Measurements from ENCODE around the gene PCSK9.

The PCSK9 gene

DNA sequence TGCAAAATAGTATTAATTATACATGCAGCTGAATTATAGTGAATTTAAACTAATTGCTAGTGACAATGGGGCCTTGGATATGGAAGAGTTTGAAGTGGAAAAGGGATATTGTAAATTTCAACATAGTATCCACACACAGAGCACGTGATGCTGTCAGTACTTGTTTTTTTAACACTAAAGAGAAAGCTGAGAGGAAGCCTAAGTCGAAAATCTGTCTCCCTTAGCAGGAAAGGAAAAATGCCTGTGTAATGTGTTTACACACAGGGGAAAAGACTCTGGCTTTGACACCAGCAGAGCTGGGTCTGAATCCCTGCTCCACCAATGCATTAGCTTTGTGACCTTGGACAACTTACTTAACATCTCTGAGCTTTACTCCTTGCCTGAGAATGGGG is 42.6 kb downstream of the PCSK9 start:
- H3K27ac ChIP-seq: no peak overlapping the region
- TF ChIP-seq, protein P1, sequence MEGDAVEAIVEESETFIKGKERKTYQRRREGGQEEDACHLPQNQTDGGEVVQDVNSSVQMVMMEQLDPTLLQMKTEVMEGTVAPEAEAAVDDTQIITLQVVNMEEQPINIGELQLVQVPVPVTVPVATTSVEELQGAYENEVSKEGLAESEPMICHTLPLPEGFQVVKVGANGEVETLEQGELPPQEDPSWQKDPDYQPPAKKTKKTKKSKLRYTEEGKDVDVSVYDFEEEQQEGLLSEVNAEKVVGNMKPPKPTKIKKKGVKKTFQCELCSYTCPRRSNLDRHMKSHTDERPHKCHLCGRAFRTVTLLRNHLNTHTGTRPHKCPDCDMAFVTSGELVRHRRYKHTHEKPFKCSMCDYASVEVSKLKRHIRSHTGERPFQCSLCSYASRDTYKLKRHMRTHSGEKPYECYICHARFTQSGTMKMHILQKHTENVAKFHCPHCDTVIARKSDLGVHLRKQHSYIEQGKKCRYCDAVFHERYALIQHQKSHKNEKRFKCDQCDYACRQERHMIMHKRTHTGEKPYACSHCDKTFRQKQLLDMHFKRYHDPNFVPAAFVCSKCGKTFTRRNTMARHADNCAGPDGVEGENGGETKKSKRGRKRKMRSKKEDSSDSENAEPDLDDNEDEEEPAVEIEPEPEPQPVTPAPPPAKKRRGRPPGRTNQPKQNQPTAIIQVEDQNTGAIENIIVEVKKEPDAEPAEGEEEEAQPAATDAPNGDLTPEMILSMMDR (IDR thresholded peaks at IDR 0.05): no peak
- no peak for TF ChIP-seq ZFX (IDR thresholded peaks at IDR 0.05; ENCODE audit: borderline replicate concordance)

DNA sequence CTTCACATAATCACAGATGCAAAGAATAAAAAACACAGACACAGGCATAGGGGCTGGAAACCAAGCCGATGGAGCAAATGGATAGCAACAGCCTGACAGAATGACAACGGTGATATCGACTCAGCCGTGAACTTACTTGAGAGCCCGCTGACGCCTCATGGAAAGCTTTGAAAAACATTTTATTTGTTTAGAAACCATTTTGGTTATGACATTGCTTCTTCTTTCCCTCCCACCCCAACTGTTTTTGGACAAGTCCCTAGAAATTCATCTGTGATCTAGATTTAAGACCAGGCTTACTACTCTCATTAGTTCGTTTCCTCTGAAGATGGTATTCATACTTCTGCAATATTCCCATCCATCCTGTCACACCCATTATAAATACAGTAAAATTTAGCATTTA is 44.9 kb downstream of the PCSK9 start:
- TF ChIP-seq, protein P1 (IDR thresholded peaks at IDR 0.05): no peak
- TF ChIP-seq ZFX (IDR thresholded peaks at IDR 0.05; ENCODE audit: borderline replicate concordance): no peak
- no peak overlapping the region for H3K27ac ChIP-seq

DNA sequence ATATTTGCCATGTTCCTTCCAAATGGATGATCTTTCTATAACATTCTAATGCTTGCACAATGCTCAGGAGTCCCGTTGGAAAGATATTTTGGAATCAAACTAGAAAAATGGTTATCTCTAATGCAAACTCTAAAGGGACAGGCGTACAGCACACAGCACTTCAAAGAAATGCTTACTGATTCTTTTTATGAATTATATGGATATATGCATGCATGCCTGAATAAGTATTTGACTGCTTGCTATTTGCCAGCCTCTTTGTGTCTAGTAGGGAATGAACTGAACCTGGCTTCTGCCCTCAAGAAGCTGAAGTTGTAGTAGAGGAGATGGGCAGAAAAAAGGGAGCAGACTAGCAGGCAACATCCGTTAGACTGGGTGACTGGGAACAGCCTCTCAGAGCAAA is 48.1 kb downstream of the PCSK9 start:
- no peak for TF ChIP-seq ZFX (IDR thresholded peaks at IDR 0.05; ENCODE audit: borderline replicate concordance)
- TF ChIP-seq, protein P1 (IDR thresholded peaks at IDR 0.05): no peak
- no peak overlapping the region for H3K27ac ChIP-seq

DNA sequence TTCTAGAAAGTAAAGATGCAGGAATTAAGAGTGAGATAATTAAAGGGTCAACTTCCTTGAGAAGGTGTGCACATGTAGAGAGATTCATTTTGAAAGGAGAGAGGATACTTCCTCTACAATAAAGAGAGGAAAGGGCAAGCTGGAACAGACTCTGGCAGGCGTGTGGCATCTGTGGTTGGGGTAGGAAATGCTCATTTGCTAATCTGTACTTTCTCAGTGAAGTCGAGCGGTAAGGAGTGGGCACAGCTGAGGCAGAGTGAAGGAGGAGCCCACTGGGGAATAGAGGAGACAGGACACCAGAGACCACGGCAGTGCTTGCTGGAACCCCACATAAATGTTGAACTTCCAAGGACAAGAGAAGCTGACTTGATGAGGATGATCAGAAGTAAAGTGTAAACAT is 49.1 kb downstream of the PCSK9 start:
- H3K27ac ChIP-seq: no peak overlapping the region
- TF ChIP-seq, protein P1 (IDR thresholded peaks at IDR 0.05): no peak
- no peak for TF ChIP-seq ZFX (IDR thresholded peaks at IDR 0.05; ENCODE audit: borderline replicate concordance)

DNA sequence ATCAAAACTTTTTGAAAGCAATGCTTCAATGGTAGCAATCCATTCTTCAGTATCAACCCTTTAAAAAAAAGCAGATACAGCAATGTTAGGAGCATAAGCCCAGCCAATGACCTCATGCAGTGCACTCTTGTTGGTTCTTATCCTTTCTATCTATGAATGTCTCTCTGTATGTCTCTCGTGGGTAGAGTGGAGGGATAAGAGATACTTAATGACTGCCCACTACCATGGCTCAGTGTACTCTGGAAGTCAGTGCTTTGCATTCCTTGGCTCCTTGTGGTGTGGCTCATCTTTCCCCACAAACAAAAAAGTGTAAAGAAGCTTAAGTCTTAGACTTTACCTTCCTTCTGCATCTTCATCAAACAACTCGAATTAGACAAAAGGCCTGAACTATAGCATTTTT is 50.3 kb downstream of the PCSK9 start:
- TF ChIP-seq, protein P1 (IDR thresholded peaks at IDR 0.05): no peak
- TF ChIP-seq ZFX (IDR thresholded peaks at IDR 0.05; ENCODE audit: borderline replicate concordance): no peak

DNA sequence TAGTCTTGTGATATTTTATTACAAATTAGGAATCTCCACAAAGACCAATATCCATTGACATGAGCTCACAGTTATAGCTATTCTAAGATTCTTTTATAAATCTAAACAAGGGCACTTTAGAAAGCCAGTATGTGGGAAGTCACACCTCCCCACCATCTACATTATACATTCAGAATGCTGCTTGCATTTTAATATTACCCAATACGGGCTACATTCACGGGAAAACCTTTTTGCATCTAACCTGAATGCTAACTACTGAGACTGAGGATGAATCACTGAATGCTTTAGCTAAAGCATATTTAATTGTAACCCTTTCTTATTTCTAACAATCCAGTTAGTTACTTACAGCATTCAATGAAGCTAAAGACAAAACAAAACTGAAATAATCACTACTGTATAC is 53.1 kb downstream of the PCSK9 start:
- H3K27ac ChIP-seq: no peak overlapping the region
- TF ChIP-seq, protein P1 (IDR thresholded peaks at IDR 0.05): no peak
- no peak for TF ChIP-seq ZFX (IDR thresholded peaks at IDR 0.05; ENCODE audit: borderline replicate concordance)

More for the DNA sequence above, 50.3 kb downstream of the PCSK9 start:
- H3K27ac ChIP-seq: no peak overlapping the region

DNA sequence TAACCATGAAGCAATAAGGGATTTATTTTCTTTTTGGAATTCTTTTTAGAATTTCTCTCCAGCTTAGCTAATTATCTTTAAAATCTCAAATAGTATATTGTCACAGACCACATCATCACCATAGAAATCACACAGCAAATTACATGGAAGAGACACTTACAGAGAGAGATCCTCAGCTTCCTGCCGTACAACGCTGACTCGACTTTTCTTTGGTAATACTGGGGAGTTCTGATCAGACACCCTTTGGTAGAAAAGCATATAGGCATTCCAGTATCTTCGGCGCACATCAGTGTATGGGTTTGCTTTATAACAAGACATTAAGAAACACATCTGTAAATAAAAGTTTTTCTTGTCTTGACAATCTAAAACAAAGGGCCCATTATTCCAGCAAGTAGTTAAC is 55.7 kb downstream of the PCSK9 start:
- no peak for TF ChIP-seq ZFX (IDR thresholded peaks at IDR 0.05; ENCODE audit: borderline replicate concordance)
- TF ChIP-seq, protein P1 (IDR thresholded peaks at IDR 0.05): no peak
- H3K27ac ChIP-seq: no peak overlapping the region

Data from 22Rv1 (cell line).